IMR-90 (cell line): ENCODE data around the gene PRPF8.

Experiments used
- CEBPB ChIP-seq: IDR thresholded peaks from 2 replicates; pipeline ENCODE4 v1.6.1; 2012; ENCODE audit warnings: low read depth, low read length, improper control_type of control experiment
- POLR2A ChIP-seq: IDR thresholded peaks from 2 replicates; pipeline ENCODE4 v1.6.1; 2012; ENCODE audit warnings: mild to moderate bottlenecking, low read depth, low read length
- TF ChIP-seq, protein P1 (sequence below): conservative IDR thresholded peaks from 2 replicates; pipeline ENCODE4 v1.5.1; 2012; ENCODE audit warnings: mild to moderate bottlenecking, low read depth, low read length, improper control_type of control experiment

DNA sequence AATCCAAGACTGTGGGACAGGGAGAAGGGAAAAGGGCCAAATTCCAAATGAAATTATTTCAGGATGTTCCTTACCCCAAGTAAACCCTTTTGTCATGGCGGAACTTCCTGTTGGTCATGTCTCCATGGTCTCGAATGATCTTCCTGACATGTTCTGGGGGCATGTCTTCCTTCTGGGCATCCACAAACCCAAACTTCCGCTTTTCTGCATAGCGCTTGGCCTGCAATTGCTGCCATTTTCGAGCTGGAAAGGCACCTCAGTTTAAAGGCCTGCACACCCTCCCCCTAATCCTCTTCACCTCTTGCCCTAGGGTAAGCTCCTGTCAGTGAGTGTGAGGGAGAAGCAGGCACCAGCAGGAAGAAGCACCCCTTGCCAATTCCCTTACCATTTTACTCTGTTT is 1.2 kb downstream of the PRPF8 start:
- TF ChIP-seq, protein P1, sequence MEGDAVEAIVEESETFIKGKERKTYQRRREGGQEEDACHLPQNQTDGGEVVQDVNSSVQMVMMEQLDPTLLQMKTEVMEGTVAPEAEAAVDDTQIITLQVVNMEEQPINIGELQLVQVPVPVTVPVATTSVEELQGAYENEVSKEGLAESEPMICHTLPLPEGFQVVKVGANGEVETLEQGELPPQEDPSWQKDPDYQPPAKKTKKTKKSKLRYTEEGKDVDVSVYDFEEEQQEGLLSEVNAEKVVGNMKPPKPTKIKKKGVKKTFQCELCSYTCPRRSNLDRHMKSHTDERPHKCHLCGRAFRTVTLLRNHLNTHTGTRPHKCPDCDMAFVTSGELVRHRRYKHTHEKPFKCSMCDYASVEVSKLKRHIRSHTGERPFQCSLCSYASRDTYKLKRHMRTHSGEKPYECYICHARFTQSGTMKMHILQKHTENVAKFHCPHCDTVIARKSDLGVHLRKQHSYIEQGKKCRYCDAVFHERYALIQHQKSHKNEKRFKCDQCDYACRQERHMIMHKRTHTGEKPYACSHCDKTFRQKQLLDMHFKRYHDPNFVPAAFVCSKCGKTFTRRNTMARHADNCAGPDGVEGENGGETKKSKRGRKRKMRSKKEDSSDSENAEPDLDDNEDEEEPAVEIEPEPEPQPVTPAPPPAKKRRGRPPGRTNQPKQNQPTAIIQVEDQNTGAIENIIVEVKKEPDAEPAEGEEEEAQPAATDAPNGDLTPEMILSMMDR, result no peak
- TF ChIP-seq POLR2A (no peak), CEBPB (no peak)
